GM12873 (cell line): ENCODE results near the gene PTCD1.

Source experiments
- TF ChIP-seq, protein P1 (sequence below): IDR thresholded peaks from 2 replicates; pipeline ENCODE4 v1.5.1; 2012; ENCODE audit warnings: low read depth, mild to moderate bottlenecking, moderate library complexity, low read length, control low read depth; ENCODE audit not compliant: insufficient read depth; ENCODE audit errors: missing control alignments

PTCD1 gene

DNA sequence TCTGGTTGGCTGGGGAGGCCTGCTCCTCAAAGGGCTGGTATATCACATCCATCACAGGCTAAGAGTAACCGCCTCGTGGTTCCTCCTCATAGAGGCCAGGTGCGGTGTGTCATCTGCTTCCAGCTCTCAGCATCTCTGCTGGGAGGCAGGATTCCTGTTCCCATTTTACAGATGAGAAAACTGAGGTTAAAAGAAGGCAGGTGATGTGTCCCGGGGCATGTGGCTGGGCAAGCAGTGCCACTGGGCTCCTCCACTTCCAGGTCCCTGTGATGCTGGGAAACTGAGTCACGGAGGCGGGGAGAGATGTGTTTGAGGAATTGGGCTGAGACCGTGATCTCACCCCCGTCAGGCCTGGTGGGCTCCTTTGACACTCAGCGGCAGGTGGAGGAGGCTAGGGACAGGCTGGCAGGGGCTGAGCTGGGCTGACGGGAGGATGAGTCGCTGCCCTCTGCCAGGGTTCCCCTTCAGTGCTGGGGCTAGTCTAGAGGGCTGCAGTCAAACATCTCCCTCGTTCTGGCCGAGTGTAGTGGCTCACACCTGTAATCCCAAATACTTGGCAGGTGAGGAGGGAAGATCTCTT is 54.7 kb downstream of the PTCD1 start:
- TF ChIP-seq, protein P1, sequence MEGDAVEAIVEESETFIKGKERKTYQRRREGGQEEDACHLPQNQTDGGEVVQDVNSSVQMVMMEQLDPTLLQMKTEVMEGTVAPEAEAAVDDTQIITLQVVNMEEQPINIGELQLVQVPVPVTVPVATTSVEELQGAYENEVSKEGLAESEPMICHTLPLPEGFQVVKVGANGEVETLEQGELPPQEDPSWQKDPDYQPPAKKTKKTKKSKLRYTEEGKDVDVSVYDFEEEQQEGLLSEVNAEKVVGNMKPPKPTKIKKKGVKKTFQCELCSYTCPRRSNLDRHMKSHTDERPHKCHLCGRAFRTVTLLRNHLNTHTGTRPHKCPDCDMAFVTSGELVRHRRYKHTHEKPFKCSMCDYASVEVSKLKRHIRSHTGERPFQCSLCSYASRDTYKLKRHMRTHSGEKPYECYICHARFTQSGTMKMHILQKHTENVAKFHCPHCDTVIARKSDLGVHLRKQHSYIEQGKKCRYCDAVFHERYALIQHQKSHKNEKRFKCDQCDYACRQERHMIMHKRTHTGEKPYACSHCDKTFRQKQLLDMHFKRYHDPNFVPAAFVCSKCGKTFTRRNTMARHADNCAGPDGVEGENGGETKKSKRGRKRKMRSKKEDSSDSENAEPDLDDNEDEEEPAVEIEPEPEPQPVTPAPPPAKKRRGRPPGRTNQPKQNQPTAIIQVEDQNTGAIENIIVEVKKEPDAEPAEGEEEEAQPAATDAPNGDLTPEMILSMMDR: no peak

DNA sequence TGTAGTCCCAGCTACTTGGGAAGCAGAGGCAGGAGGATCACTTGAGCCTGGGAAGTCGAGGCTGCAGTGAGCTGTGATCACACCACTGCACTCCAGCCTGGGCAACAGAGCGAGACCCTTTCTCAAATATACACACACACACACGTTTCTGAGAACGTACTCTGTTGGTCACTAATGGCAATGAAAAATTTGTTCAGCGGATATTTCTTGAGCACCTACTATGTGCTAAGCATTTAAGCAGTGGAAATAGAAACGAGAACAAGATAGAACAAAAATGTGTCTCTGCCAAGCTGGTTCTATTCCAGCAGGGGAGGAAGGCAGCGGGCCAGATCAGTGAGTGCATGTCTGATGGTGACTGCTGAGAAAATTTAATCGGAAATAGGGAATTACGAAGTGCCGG is 55.4 kb downstream of the PTCD1 start:
- TF ChIP-seq, protein P1: no peak

DNA sequence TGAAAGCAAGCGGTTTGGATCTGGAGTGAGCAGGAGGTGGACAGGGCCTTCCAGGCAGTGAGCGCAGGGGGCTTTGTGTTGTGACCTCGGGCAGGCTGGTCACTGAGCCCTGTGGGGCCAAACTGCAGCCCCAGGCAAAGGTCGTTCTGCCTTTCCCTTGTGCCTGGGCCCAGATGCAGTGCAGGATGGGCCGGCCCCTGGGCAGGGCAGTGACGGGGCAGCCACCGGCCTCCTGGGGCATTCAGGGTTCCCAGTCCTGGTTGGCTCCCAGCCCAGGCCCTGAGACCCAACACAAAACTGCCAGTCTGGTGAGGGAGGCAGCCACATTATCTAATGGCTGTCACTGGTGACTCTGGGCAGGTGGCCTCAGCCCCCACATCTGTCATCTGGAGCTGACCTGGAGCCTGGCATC is 56.9 kb downstream of the PTCD1 start:
- TF ChIP-seq, protein P1: no peak

DNA sequence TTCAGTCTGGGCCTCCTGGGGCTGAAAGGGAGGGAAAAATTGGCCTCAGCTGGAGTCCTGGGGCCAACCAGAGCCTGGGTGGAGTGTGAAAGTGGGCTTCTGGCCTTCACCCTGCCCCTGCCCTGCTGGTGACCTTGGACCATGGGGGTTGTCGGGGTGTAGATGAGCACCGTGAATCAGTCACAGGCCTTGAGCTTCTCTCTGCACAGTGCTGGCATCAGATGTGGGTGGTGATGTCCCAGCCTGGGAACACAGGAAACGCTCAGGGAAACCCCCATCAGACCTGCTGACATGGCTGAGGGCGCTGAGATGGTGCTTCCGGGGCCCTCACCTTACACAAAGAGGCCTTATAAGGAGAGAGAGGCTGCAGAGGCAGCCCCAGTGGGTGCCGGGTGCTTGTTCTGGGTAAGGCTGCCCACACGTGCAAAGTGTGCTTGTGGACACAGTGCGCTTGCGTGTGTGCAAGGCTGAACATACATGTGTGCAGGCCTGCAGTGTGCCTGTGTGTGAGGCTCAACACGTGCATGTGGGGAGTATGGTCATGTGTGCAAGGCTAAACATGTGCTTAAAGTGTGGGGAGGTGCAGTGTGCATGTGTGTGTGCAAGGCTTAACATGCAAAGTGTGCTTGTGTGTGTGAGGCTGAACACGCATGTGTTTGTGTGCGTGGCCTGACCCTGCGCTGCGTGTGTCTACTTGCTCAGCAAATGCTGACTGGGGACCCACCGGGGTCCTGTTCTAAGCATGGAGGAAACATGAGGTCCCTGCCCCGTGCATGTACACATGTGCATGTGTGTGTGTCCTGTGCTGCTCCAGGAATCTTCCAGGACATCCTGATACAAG is 57.6 kb downstream of the PTCD1 start:
- TF ChIP-seq, protein P1: no peak

DNA sequence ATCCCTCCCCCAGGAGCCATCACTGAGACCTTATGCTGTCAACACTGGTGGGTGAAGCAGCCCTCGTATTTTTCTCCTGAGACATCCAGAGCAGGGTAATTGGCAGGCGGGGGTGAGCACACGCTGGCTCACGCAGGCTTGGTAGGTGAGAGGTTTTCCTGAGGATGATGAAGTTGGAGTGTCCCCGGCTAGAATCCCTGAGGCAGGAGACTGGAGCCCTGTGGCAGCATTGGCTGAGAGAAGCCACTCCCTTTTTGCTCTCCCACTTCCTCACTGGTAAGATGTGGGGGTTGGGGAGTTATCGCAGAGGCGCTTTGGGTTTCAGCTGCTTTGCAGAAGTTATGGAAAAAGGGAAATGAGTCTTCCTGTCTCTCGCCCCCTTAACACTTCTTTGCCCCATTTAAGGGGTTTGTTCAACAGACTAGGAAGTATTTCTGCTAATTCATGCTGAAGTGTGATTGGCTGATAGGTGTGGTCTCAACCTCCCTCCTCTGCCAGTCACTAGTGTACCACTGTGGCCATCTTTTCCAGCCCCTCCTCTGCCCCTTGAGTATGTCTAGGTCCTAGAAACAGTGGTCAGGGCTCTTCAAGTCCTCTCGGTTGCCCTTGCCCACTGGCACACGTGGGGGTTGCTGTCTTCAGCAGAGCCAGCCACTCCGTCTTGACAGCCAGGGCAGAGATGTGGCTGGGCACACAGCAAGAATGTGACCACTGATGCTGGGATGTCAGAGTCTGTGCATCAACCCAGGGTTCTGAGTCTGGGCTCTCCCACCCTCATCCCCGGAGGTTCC is 58.4 kb downstream of the PTCD1 start:
- TF ChIP-seq, protein P1: no peak

DNA sequence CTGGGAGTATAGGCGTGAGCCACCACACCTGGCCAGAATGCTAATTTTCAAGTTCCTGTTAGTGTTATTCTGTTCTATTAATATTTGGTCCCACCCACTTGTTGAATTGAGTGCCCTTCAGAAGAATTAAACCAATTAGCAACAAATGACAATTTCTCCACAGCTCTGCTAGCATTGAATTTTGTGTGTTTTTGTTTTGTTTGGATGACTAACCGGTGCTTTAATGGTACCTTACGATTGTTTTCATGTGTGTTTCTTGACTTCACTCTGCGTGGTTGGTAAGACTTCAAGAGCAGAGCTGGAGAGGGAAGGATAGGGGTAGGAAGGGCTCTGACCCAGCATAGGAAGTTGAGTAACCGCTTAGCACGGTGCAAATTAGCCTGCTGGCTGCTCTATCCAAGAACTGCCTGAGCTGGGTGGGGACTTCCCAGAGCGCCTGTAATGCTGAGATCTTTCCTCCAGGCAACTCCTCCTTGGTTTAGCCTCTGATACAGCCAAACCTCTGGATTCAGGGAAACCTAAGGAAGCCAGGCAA is 59.5 kb downstream of the PTCD1 start:
- TF ChIP-seq, protein P1: no peak
